IPS-NIHi7 (cell line): ENCODE results near the gene ELFN1.

Source experiments
- DNase-seq: peaks from one replicate; pipeline ENCODE4 v3.0.0; 2012; ENCODE audit warnings: mixed read lengths; ENCODE audit errors: extremely low spot score

Gene ELFN1

DNA sequence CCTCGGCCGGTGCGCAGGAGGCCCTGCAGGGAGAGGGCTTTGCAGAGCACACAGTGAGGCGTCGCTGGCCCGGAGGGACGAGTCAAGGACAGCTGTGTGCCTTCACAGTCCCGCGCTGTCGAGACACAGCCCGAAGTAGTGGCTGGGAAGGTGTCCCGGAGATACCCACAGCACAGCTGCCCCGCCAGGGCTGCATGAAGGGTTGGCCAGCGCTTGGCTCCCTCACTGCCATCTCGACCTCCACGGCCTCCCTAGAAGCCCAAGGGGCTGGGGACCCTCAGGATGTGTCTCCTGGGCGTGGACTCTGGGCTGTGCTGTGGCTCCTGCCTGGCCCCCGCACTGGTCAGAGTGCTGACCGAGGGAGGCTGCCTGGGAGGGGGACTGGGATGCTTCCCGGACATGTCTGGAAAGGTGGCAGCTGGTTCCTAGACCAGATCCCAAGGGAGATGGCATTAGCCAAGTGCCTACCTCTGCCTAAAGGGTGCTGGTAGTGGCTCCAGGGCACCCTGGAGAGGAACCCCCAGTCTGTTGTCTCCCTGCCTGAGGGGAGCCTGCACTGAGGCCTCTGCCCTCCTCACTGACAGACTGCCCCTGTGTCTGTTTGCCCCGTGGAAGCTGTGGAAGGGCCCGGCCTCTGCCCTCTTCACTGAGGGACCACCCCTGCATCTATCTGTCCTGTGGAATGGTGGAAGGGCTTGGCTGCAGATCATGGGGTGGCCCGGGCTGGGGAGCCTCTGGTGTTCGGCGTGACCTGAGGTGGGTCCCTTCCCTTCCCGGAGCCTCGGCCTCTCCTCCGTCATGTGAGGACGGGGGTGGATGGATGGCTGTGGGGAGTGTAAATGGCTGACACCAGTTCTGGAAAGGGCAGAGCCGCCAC, 5.8 kb downstream of the ELFN1 start:
- DNase-seq, result peak; percentile 7

DNA sequence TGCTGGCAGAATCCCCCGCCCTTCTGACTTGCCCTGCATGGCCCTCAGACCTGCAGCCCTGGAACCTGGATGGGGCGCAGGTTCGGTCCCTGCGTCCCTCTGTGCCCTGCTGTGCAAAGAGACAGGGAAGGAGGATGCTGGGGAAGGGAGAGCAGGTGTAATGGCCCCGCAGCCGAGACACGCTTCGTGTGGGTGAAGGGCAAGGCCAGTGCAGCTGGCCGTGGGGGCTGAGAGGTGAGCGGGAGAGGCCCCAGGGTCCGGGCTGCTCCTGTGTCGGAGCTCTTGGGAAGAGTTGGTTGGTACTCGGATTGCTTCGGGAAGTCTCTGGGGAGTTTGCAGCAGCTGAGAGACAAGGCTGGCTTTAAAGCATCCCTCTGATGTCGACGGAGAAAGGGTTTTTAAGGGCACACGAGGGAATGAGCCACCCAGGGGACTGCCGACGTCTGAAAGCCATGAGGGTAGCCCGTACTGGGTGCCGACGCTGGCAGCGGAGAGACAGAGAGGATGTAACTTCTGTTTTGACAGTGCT, 6.5 kb downstream of the ELFN1 start:
- DNase-seq, result no peak

DNA sequence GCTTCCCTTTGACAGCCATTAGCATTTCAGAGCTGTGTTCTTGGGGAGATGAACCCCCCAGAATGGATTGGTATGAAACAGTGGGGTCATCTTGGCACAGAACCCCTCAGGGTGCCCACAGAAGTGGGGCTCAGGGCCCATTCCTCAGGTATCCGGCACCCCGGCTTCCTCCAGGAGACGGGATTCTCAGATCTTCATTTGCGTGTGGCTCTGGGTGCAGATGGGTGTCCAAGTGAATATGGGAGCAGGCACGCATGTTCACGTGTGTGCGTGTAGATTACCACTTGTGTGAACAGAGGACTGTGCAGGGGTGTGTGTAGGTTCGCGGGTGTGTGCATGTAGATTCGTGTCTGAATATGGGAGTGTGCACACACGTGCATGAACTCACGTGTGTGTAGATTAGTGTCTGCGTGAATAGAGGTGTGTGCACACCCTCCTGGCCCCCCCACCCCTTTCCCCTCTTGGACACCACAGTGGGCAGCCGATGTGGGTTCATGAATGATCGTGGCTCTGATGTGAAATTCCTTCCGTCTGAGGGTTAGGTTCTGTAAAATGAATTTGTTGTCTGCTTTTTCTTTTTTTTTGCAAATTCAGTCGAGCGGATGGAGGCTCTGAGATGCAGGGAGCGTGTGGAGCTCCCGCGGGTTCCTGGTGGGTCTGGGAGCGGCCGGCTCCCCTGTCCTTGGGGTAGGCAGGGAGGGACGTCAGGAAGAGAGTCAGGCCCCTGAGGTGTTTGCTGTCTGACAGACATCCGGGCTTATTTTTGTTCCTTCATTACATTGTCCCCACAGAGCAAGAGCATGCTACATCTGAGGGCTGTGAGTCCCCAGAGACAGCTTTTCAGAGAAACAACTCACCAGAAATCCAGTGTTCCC, 7.4 kb downstream of the ELFN1 start:
- no peak for DNase-seq

DNA sequence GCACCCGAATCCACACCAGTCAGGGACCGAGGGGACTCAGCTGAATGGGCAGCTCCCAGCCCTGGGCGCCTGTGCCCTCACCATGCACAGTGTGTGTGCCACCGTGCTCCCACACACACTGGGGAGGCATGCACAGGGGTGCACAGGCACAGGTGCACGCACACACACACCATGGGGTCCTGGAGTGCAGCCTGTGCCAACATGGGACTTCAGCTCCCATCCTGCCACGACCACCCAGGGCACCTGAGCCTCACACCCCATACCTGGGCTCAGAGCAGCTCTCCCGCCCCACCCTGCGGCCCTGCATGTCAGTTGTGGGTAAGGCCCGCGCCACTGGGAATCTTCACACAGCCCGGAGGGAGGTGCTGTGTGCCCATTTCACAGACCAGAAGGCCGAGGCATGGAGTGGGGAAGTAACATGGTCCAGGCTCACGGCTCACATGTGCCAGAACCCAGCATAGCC, 8.0 kb downstream of the ELFN1 start:
- no peak for DNase-seq

DNA sequence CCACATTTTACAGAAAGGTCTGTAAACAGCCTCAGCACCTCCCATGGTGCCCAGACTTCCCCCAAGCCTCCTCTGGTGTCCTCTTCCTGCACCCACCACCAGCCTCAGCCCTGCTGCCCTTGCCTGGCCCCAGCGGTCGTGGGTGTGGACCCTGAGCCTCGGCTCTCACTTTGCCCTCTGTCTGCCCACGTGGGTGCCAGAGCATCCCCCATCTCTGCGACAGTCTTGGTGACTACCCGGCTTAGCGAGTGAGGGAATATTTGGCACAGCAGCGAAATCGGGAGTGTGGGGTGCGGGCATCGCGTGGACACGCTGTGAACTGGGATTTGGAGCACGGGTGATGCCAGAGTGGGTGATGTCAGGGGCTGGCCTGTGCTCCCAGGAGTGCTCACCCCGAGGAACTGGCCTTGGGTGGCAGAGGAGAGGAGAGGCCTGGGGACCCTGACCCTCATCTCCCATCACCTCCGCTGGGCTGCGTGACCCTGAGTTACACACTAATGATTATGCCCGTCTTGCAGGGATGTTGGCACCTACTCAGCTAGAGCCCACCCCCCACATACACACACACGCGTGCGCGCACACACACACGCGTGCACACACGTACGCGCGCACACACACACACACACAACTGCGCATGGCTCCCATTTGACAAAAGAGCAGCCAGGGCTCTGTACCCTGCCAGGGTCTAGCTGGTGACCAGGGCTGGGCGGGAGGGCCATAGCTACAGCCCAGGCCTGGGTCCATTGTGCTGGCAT, 8.7 kb downstream of the ELFN1 start:
- no peak for DNase-seq

DNA sequence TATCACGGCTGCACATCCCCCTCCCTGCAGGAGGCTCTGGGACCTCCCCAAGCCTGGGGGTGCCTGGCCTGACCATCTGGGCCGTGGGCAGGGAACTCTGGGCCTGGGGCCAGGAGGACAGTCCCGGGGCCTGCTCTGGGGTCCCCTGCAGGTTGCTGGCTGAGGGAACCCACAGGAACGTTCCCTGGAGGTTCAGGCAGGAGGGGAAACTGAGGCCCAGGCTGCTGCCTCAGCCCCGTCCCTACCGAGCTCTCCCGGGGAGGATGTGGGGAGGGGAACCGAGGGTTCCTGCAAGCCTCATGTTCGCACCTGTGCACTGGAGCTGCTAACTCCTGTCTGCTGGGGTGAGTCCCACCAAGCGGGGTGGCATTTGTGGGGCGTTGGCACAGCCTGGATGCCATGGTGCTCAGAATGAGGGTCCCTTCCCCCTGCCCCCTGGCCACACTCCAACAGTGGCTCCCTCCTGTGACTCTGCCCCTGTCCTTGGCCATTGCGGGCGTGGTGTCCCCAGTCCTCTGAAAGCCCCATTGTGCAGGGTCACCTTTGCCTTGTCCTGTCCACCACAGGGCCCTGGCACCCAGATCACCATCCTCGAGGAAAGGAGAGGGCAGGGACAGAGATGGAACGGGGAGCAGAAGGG, 9.4 kb downstream of the ELFN1 start:
- no peak for DNase-seq

DNA sequence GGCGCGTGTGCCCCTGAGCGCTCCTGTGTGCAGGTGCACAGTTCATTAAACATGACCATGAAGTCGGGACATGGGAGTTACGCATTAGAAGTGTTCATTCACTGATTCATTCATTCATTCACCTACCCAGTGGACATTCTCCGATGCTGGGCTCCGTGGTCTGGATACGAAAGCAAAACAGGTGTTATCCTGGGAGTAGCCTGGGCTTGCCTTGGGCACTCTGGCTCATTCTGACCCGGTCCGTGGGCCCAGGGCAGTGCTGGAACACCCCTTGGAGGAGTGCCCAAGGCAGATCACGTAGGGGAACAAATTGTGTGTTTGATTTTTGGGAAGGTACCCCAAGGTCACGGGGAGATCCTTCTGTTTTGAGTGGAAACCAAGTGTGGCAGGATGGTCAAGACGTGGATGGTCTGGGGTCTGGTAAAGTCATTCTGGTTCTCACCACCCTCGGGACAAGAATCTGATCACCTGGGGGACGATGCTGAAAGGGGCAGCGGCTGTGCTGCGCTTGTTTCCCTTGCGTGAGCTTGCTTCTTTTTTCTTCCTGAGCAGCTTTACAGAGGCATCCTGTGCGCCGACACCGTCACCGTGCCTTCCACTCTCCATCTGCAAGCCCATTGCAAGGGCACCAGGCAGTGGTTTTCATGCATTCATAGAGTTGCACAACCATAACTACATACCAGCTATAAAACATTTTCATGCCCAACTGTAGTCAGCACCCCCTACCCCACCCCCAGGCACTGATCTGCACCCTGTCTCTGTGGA, 10.1 kb downstream of the ELFN1 start:
- no peak for DNase-seq

DNA sequence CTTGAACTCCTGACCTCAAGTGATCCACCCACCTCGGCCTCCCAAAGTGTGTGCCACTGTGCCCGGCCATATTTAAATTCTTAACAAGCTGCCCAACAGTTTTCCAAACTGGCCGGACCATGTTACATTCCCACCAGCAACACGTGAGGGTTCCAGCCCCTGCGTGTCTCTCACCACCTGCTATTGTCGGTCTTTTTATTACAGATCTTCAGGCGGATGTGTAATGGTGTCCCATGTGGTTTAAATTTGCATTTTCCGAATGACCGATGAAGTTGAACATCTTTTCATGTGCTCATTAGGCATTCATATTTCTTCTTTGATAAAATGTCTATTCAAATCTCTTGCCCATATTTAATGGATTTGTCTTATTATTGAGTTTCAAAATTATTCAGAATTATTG, 11.5 kb downstream of the ELFN1 start:
- DNase-seq, result no peak

DNA sequence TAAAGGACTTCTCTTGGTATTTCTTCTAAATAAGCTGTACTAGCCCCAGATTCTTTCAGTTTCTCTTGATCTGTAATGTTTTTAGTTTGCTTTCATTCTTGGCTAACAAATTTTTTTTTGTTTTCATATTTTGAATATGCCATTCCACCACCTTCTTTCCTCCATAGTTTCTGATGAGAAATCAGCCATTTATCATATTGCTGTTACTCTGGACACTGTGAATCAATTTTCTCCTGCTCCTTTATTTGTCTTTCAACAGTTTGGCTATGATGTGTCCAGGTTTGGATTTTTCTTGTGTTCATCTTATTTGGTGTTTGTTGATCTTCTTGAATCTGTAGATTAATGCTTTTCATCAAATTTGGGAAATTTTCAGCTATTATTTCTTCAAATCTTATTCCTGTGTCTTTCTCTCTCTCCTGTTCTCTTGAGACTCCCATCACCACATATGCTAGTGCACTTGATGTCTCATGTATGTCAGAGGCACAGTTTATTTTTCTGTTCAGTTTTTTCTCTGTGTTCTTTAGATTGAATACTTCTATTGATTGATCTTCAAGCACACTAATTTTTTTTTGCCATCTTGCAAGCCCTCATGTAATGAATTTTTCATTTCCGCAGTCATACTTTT, 15.0 kb downstream of the ELFN1 start:
- no peak for DNase-seq

DNA sequence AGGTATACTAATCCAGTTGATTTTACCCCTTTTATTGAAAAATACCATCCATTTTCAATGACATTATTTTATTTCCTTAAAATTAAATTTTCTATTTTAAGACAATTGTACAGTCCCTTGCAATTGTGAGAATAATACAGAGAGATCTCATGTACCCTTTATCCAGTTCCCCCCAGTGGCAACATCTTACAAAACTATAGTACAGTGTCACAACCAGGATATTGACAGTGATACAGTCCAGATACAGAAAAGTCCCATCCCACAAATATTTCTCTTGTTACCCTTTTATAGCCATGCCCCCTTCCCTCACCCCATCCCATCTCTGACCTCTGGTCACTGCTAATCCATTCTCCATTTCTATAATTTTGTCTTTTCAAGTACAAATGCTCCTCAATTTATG, 18.5 kb downstream of the ELFN1 start:
- DNase-seq, result no peak

DNA sequence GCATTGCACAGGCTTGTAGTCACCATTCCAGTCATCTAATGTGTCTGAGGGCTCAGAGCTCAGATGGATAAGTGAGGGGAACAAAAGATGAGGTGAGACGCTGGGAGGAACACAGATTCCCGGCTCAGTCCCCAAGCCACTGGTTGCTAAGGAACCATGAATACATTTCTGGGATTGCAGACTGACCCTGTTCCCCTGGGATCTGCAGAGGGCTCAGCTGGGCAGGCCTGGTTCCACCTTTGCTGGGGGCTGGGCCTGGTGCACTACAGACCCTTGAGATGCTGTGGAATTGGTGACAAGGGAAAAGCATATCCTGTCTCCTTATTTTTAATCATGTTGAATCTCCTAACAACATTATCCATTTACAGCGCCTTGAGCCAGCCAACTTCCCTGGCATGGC, 19.2 kb downstream of the ELFN1 start:
- DNase-seq, result no peak

DNA sequence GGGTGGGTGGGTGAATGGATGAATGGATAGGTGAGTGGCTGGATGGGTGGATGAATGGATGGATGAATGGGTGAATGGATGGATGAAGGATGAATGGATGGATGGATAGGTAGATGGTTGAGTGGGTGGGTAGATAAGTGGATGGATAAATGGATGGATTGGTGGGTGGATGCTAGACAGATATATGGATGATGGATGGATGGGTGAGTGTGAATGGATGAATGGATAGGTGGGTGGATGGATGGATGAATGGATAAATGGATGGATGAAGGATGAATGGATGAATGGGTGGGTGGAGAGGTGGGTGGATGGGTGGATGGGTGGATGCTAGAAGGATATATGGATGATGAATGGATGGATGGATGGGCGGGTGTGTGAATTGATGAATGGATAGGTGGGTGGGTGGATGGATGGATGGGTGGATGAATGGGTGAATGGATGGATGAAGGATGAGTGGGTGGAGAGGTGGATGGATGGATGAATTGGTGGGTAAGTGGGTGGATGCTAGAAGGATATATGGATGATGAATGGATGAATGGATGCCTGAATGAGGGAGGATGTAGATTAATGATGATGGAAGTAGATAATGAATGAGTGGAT, 20.4 kb downstream of the ELFN1 start:
- no peak for DNase-seq

DNA sequence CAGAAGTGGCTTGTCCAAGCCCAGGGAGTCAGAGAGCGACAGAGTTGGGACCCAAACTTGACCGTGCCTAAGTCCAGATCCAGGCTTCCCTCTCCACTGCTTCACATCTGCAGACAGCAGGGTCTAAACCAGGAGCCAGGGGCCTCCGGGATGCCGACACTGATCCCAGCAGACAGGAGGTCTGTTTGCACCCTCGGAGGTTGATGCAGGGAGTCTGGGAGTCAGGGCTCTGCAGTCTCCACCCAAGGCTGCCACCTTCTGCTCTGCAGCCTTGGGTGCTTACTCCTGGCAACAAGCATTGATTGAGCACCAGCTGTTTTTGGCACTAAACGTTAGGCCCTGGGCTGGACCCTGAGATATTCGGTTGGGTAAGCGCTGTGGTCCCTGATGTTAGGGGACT, 21.0 kb downstream of the ELFN1 start:
- no peak for DNase-seq

DNA sequence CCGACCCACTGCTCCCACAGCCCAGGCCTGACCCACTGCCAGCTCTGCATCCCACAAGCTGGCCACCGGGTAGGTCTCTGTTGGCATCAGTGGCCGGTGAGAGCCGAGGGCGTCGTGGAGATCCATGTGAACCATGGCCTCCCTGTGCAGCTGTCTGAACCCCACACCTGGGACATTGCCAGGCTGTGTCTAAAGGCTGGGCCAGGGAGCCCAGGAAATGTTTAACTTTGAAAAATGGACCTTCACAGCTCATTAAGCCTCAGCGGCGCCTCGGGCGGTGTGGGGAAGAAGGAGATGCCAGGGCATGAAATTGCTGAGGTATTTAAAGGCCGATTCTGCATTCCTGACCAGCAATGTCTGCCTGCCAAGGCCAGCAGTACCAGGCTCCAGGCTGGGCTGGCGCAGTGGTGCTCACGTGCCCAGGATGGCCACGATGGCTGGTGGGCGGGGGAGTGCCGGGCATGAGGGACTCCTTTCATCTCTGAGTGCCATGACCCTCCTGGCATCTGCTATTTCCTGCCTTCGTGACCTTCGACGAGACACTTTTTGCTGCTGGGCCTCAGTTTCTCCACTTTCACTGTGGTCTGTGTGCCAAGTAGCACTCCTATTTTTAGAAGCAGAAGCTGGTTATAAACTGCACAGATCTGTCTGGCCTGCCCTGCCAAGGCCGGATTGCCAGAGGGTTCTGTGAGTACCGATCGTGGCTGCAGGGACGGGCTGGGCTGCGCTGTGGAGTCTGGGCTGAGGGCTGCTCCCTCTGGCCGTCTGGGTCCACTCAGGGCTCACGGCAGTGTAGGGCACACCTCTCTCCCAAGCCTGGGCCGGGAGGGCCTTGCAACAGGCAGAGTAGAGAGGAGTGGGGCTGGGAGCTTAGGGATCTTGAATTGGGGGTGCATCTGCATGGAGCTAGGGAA, 21.8 kb downstream of the ELFN1 start:
- no peak for DNase-seq

DNA sequence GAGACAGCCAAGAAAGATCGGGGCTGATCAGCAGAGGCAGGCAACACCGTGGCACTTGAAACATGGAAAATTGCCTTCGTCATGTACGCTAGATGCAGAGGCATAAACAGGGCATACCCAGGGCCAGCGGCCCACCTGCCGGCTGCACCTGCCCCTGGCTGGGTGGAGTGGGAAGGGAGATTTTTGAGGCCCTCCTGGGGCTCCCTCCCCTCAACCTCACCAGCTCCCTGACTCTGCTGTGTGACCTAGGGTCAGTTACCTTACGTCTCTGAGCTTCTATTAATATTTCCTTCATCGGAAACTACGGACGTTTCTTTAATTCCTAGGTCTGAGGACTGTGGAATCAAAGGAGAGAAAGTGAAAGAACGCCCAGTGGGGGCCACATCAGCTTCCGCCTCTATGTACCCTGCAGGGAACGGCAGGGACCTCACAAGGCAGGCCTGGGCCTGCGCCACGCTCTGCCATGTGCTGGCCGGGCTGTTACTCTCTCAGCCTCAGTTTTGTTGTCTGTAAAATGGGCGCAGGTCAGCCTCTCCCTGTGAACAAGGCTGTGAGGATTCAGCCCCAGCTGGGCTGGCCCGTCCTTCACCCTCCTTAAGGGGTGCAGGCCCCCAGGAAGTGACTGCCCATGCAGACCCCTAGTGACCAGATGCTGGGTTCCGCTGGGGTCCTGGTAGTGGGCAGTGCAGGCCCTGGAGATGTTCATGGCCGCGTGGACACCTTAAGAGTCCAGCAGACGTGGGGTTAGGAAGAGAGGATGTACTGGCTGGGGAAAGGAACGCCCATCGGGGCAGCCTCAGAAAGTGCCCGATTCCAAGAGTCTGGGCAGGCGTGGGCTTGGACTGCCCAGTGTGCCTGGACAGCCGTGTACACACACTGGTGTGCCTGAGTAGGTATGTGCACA, 22.7 kb downstream of the ELFN1 start:
- DNase-seq, result no peak

DNA sequence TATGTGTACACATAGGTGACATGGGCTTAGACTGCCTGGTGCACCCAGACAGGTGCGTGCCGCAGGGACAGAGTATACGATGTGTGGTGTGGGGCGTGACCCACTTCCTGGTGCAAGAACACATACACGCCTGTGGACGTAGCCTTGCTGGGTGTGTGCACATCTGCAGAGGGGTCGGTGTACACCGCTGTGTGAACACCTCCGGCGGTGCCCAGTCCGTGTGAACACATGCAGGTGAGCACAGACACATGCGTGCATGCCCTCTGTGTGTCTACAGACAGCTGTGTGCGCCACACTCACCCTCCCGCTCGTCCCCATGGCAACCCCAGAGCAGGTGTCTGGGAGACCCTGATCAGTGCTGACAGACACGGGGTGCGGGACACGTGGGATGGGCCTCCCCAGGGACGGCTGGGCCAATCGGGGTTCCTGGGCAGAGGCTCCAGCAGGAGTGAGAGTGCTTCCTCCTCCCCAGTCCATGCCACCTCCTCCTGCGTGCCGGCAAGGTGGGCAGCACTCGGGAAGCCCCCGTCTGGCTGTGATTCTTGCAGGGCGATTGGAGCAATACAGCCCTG, 23.4 kb downstream of the ELFN1 start:
- no peak for DNase-seq

DNA sequence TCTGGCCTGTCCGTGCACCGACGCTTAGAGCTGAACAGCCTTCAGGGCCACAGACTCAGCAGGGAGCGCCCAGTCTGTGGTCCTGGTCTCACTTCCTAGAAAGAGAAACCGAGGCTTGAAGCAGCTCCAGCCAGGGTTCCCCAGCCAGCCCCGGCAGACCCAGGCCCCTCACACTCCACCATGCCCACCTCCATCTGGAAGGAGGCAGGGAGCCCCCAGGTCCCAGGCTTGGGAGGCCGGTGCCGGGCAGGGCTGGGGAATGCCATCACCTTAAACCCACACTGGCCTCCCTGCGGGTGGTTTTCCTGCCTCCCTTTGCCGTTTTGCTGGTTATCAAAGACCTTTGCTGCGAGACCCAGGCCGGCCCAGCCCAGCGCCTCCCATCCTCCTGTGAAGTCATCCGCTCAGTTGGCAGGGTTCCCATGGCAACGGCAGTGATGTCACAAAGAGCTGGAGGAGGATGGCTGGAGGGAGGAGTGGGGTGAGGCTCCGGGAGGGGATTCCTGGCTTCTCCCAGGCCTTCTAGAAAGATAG, 24.0 kb downstream of the ELFN1 start:
- peak; percentile 73 for DNase-seq
